OCI-LY1 (cell line): Measurements from ENCODE around the gene TST.

Experiments
- H2AFZ ChIP-seq: fragments of 200-600 bp; sonication (generic), shearing (Covaris generic); 2 replicates; pipeline ENCODE4 v1.6.0; 2014; ENCODE audit warnings: antibody characterized with exemption, mild to moderate bottlenecking, low read length
- H3F3A ChIP-seq: fragments of 200-600 bp; sonication (generic), shearing (Covaris generic); 2 replicates; pipeline ENCODE4 v1.6.0; 2014; ENCODE audit warnings: mild to moderate bottlenecking, antibody characterized with exemption, low read length, moderate library complexity; ENCODE audit not compliant: insufficient read depth
- H3K27ac ChIP-seq: fragments of 200-600 bp; sonication (generic); 2 replicates; pipeline ENCODE4 v1.5.1; 2014; ENCODE audit warnings: low read length, mixed run types, mild to moderate bottlenecking, low read depth; ENCODE audit not compliant: poor library complexity, severe bottlenecking
- H3K27me3 ChIP-seq: fragments of 200-600 bp; sonication (generic); 2 replicates; pipeline ENCODE4 v1.6.0; 2014; ENCODE audit warnings: antibody characterized with exemption, mild to moderate bottlenecking, low read length, moderate library complexity; ENCODE audit not compliant: insufficient read depth
- H3K36me3 ChIP-seq: fragments of 200-600 bp; sonication (generic); 2 replicates; pipeline ENCODE4 v1.6.1; 2014; ENCODE audit warnings: mild to moderate bottlenecking, antibody characterized with exemption, low read length, moderate library complexity, mixed read lengths; ENCODE audit not compliant: insufficient read depth
- H3K4me1 ChIP-seq: fragments of 200-600 bp; sonication (generic); 2 replicates; pipeline ENCODE4 v1.5.1; 2014; ENCODE audit warnings: mild to moderate bottlenecking, low read length, moderate library complexity; ENCODE audit not compliant: insufficient read depth, severe bottlenecking
- H3K4me2 ChIP-seq: fragments of 200-600 bp; sonication (generic), shearing (Covaris generic); 2 replicates; pipeline ENCODE4 v1.6.1; 2014; ENCODE audit warnings: low read length
- H3K4me3 ChIP-seq: fragments of 200-600 bp; sonication (generic); 2 replicates; pipeline ENCODE4 v1.5.1; 2014; ENCODE audit warnings: low read length, low read depth, mild to moderate bottlenecking, mixed read lengths; ENCODE audit not compliant: poor library complexity, severe bottlenecking
- H3K79me2 ChIP-seq: fragments of 200-600 bp; shearing (Covaris generic); 2 replicates; pipeline ENCODE4 v1.6.1; 2016; ENCODE audit warnings: mixed run types, low read length, mixed read lengths; ENCODE audit not compliant: insufficient read depth
- H3K9ac ChIP-seq: fragments of 200-600 bp; sonication (generic), shearing (Covaris generic); 2 replicates; pipeline ENCODE4 v1.6.1; 2014; ENCODE audit warnings: mild to moderate bottlenecking, low read length, mixed read lengths
- H3K9me2 ChIP-seq: fragments of 200-600 bp; sonication (generic), shearing (Covaris generic); 2 replicates; pipeline ENCODE4 v1.6.1; 2014; ENCODE audit warnings: low read depth, mild to moderate bottlenecking, low read length, mixed read lengths
- H3K9me3 ChIP-seq: fragments of 200-600 bp; shearing (Covaris generic); 2 replicates; pipeline ENCODE4 v1.6.1; 2014; ENCODE audit warnings: low read length, mixed read lengths
- H4K20me1 ChIP-seq: fragments of 200-600 bp; sonication (generic), shearing (Covaris generic); 2 replicates; pipeline ENCODE4 v1.6.0; 2016; ENCODE audit warnings: mild to moderate bottlenecking, low read length; ENCODE audit not compliant: insufficient read depth
- CTCF ChIP-seq: fragments of 200-600 bp; sonication (generic), shearing (Covaris generic); IDR thresholded peaks from 2 replicates; pipeline ENCODE4 v1.5.1; 2017; ENCODE audit warnings: mild to moderate bottlenecking, antibody characterized with exemption, low read length, moderate library complexity, mixed read lengths
- EZH2 ChIP-seq: fragments of 200-600 bp; sonication (generic), shearing (Covaris generic); IDR thresholded peaks from 2 replicates; pipeline ENCODE4 v1.8.0; 2017; ENCODE audit warnings: borderline replicate concordance, mixed run types, mild to moderate bottlenecking, antibody characterized with exemption, low read length, moderate library complexity, mixed read lengths

Gene TST

GRCh38 chr22:37065961-37066360, 46.7 kb upstream of the TST start:
- Histone ChIP-seq H3K79me2 (no peaks in the 10 kb centered on the region), H2AFZ (no peak overlapping the region), H4K20me1 (no peaks in the 10 kb centered on the region), H3K27me3 (peaks cover 9% of the 10 kb centered on the region; the same call in 1 of the 2 replicates), H3K9me2 (no peaks in the 10 kb centered on the region), H3K27ac (no peak overlapping the region), H3K4me2 (no peak overlapping the region), H3K4me1 (no peaks in the 10 kb centered on the region), H3K9me3 (no peaks in the 10 kb centered on the region), H3K36me3 (no peaks in the 10 kb centered on the region), H3K4me3 (no peak overlapping the region), H3K9ac (no peak overlapping the region), H3F3A (no peaks in the 10 kb centered on the region)
- no peak for TF ChIP-seq EZH2
- no peak for TF ChIP-seq CTCF

GRCh38 chr22:37065180-37065579, 45.9 kb upstream of the TST start:
- peaks cover 12% of the 10 kb centered on the region; the same call in 1 of the 2 replicates for H3K27me3 ChIP-seq
- no peaks in the 10 kb centered on the region for H3K36me3 ChIP-seq
- H3K9ac ChIP-seq = no peak overlapping the region
- H3K79me2 ChIP-seq = no peaks in the 10 kb centered on the region
- H3K4me2 ChIP-seq = no peak overlapping the region
- H3K4me3 ChIP-seq = no peak overlapping the region
- no peaks in the 10 kb centered on the region for H3K9me2 ChIP-seq
- no peak for TF ChIP-seq CTCF
- H2AFZ ChIP-seq = no peak overlapping the region
- no peaks in the 10 kb centered on the region for H3K9me3 ChIP-seq
- no peaks in the 10 kb centered on the region for H3F3A ChIP-seq
- H4K20me1 ChIP-seq = no peaks in the 10 kb centered on the region
- H3K4me1 ChIP-seq = no peaks in the 10 kb centered on the region
- no peak overlapping the region for H3K27ac ChIP-seq

GRCh38 chr22:37064553-37064952, 45.3 kb upstream of the TST start:
- TF ChIP-seq CTCF (no peak), EZH2 (no peak)
- Histone ChIP-seq H3K79me2 (no peaks in the 10 kb centered on the region), H3K9ac (no peak overlapping the region)

More at GRCh38 chr22:37064553-37064952, 45.3 kb upstream of the TST start:
- Histone ChIP-seq H3K4me3 (no peak overlapping the region), H3F3A (no peaks in the 10 kb centered on the region), H3K4me2 (no peak overlapping the region), H3K27ac (no peak overlapping the region), H3K9me3 (no peaks in the 10 kb centered on the region), H3K27me3 (peaks cover 12% of the 10 kb centered on the region; the same call in 1 of the 2 replicates), H3K4me1 (no peaks in the 10 kb centered on the region), H2AFZ (no peak overlapping the region), H4K20me1 (no peaks in the 10 kb centered on the region), H3K9me2 (no peaks in the 10 kb centered on the region), H3K36me3 (no peaks in the 10 kb centered on the region)
